ENCODE measurements around the gene YARS1.

Gene YARS1

DNA sequence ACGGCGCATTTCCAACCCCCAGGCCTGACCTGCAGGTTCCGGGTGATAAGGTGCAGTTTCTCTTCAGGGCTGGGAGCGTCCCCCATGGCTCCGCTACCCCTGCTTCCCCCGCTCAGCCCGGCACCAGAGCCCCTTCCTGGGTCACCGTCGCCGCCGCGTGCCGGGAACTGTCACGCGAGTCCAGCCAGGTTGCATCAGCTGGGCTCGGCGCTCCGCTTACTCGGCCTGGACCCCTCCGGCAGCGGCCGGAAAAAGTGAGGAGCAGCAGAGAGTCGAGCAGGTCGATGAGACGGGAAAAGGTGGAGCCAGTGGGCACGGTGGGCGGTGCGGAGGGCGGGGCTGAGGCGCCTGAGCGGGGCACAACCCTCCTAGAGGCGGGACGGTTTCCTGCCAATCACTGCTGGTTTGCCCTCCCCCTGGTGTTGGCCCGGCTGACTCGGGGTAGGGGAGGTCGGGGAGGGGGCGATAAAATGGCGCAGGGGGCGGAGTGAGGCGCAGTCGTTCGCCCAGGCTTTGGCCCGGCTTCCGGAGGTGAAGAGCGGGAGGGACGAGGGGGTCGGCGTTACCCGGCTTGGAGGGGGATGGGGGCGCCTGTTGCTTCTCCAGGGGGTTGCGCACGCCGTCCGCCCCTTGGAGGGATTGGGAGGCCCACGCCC is at the start of gene YARS1, which contains the start of gene S100PBP:
Gene YARS1, minus strand, starts transcription at position 200 of the 656 bp plus-strand sequence. Its CDS starts 114 bp downstream, at position 86.
Gene S100PBP, plus strand, starts transcription at position 495 of the 656 bp plus-strand sequence. CDS start 8,447 bp downstream, outside the sequence.
- peak; percentile 98 for DNase-seq (ENCODE audit: low spot score)

DNA sequence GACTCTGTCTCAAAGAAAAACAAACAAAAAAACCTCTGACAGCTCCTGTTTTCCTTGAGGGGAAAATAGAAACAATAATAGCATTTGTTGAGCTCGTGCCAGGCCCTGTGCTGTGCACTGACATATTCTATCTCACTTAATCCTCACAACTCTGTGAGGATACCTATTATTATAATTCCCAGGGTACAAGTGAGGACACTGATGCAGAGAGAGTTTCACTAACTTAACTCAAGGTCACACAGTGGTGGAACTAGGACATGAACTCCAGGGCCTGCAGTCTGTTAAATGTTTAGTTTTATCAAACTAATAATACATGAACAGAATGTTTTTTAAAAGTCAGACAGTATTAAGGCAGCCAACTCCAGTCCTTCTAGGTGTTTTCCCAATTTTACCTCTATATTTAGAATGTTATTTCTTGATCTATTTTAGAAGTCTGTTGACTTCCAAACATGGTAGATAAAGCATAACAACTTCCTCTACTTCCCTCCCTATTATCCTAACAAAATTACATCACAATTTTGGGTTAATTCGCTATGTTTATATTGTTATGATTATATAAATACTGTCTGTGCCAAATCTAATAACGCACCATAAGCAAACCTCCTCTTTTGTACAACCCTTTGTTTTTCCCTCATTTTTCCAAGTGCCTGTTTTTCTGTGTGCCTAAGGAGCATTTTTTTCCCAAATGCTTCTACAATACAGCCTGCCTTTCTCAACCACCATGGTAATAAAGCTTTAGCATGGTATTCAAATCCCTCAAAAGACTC is 48.7 kb upstream of the YARS1 start:
- no peak for DNase-seq (ENCODE audit: low spot score)

DNA sequence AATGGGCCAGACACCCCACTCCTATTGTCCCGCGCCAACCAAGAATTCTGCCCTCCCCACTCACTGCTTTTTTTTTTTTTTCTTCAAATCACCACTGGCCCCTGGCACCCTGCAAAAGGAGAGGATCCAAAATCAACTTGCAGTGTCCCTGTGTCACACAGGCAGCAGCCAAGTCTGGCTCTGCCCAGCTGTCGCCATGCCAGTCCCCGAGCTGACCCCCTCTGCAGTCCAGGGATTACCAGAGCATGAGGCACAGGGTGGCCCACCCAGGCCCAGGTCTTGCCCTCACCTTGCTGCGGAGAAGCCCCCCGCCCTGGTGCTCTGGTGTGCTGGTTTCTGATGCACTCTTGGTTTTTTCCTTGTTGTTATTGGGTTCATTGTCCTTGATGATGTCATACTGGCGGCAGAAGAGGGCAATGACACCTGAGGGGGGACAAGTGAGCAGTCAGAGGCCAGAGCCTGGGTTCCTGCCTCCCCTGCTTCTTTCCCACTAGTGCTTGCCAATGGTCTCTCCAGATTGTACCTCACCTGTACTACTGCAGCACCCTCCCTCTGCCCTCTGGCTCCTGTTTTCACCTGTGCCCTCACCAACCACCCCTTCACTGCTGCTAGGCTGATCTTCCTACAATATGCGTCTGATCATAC is 47.3 kb upstream of the YARS1 start:
- DNase-seq (ENCODE audit: low spot score): no peak

DNA sequence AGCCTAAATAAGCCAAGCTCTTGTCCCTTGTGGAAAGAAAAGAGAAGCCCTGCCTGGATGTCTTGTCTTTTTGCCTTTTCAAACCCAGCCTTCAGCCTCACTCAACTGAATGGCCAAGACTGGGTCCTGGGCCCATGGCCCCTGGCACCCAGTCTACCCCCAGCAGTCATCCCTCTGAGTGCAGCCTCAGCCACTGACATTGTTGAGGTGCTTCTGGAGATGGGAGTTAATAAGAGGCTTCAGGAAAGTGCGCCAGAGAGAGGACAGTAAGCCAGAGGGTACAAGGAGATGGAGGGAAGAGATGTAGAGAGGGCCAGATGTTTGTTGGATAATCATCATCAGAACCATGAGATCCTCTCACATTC is 46.7 kb upstream of the YARS1 start:
- no peak for DNase-seq (ENCODE audit: low spot score)

DNA sequence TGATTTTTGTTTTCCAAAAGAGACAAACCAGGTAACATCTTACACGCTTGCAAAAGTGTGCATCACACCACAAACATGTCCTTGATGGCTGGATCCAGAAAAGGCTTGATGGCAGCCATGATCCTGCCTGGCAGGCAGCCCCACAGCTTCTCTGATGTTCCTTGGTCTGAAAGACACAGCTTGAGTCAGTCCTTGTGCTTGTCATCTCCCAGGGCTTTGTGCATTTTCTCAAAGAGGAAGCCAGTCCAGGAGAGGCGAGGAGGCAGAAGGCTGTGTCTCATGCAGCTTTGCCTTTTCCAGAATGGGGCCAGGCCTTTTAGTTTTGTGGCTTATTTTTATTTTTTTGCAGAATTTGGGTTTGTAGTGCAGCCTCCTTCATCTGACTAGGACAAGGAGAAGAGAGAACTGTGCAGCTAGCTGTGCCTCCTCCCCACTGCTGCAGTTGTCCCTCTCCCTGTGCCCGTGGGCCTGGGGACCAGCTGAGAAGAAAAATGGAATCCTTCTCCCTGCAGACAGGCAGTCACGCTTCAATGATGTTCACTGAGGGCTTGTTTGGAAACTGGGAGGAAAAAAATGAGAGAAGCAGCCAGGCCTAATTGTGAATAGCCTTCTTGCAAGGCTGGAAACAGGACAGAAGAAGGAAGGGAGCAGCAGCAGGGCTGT is 46.2 kb upstream of the YARS1 start:
- no peak for DNase-seq (ENCODE audit: low spot score)

DNA sequence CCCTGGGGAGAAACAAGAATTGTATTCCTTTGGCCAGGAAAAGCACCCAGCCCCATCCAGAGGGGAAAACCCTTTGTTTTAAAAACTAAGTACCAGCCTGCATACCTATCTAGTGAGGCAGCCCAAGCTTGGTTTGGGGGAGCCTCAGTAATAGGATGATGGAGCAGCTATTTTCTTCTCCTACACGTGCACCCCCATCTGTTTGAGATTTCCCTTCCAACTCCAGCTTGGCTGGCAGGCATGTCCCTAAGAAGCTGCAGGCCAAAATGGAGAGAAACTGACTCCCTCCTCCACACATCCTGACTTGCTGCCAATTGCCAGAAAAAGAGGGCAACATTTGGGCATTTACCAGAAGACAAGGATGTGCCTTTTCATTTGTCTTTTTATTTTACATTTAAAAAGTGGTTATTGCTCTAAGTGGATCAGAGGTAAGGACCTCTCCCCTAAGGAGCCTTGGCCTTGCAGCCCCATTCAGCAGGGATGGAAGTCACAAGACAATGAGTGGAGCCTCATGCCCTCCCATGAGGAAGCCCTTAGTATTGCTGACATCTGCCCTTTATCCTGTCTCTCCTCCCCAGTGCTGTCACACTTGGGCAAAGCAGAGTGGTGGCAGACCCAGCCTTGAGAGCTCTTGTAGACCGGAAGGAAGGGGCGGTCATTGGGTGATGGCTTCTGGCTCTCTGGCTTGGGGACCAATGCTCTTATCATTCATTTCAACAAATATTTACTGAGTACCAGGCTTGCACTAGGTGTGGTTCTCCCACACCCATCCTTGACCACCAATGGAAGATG is 44.9 kb upstream of the YARS1 start:
- no peak for DNase-seq (ENCODE audit: low spot score)

DNA sequence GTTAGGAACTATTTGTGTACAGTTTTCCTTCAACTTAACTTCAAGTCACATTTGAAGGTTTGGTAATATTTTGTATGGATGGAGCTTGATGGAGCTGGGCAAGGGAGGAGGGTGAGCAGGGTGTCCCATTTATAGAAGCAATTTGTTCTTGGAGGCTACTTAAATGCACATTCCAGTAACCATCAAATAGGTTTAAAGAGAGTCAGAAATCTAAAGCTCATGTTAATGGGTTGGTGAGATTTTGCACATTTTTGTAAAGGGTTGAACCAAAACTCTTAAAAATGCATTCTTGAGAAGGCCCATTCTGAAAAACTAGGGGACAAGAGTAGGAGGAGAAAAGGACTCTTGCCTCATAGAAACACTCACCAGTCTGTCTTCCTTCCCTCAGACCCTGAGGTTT is 43.4 kb upstream of the YARS1 start:
- DNase-seq (ENCODE audit: low spot score): no peak

DNA sequence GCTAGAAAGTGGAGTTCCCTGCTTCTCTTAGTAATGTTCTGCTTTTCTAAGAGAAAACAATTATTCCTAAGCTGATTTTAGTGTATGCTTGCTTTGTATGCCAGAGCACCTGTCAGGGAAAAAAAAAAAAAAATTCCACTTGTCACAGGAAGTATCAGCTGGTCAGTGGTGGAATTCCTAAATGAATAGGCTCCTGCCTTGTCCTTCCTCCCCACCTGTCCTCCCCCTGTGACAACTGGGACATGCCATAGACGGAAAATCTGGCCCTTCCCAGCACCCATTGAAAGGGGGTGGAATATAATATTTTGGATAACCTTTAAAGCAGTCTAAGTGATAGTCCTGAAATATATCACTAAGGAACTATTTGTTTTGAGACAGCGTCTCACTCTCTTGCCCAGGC is 42.8 kb upstream of the YARS1 start:
- no peak for DNase-seq (ENCODE audit: low spot score)

DNA sequence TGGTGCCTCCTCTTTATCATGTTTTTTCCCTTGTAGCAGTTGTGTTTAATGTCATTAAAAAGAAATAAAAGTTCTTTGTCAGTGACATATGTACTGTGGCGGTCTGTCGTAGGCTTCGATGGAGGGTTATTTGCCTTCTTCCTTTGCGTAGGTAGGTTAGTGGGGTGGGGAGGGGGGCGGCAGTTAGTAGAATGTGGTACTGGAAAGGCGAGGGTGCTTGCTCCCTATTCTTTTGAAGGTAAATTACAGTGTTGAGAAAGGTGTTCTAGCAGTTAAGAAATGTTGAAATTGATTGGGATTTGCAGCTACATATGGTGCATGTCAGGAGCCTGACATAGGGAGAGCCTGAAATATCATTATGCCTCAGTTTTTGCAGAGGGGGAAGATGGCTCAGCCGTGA is 41.6 kb upstream of the YARS1 start:
- no peak for DNase-seq (ENCODE audit: low spot score)

DNA sequence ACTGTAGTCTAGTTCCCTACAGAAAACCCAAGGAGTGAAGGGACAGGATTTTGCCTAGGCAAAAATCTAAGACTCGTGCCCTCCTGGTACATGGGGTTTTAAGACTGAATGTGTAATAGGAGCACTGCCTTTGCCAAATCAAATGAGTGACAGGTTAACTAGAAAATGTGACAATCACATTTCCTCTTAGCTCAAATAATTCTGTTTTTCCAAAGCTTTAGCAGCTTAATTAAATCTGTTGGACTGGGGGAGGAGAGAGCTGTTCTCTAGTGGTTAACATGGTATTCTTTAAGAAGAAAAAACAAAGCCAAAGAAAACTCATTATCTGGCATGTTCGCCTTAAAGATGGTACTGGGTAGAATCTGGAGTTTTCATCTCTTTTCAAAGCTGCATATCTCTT is 41.0 kb upstream of the YARS1 start:
- no peak for DNase-seq (ENCODE audit: low spot score)

DNA sequence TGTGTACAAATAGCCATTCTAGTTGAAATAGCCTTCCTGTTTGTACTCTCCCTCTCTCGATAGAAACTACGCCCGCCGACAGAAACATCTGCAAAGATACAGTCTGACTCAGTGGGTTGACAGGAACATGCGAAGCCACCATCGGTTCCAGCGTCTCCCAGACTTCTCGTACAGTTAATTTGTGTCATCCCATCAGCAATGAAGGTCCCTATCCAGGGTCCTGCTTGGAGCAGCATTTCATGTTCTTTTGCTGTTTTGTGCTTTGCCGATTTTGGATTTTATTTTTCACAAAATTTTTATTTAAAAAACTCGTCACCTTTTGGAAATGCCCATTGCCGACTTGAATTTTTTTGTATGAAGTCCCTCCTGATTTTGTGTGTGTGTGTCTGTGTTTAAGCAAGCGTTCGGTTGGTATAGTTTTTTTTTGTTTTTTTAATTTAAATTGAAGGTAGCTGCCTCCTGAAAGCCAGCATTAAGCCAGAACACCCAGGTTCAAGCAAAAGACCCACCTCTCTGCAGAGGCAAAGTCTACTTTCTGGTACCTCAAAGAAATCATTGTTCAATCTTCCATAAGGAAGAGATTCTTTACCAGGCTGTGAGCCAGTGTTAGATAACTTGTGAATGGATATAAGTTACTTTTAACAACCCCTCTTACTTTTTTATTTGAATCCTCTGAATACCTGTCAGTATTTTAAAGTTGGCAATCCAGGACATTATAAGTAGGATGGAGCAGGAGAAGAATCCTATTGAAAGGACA is 38.9 kb upstream of the YARS1 start:
- no peak for DNase-seq (ENCODE audit: low spot score)

DNA sequence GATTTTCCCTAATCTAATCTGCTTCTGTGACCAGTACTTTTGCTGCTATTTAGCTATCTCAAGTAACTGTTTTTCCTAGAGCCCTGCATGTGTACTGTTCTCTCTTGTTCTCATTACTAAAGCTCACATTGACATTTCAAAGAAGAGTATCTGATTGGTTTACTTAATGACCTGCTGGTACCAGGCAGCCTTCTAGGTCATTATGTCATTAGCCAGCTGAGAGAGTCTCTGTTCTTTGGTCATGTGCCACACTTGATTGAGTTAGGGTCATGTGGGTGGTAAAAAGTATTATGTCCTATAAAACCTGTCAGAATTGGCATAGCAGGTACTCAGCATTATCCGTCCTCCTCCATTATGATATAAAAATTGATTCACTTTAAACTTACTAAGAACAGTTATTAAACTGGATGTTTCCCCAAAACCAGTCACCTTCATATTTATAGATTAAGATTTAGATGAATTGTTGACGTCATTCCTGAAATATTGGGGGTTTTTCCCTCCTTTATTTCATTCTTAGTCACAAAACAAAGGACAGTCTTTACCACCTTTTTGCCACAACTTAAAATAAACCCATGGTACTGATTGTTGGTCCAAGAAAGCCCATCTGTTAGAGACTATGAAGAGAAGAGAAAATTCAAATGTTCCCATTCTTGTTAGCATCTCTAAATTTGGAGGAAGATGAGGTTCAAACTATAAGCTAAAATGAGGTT is 31.4 kb upstream of the YARS1 start:
- DNase-seq (ENCODE audit: low spot score): no peak

DNA sequence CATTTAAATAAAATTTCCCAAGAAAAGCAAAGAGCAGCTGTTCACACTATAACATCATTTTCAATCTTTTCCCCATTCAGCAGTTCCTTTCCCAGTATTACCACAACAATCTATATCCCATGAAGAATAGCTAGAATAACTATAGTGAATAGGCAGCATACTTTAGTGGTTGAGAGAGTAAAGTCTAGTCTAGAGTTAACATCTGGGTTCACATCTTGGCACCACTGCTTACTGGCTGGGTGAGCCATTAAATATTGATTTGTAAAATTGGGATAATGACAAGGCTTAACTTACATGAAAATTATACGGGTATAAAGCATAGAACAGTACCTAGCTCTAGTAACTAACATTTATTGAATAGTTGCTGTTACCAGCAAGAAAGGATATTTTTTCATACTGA is 14.7 kb upstream of the YARS1 start:
- DNase-seq (ENCODE audit: low spot score): no peak

DNA sequence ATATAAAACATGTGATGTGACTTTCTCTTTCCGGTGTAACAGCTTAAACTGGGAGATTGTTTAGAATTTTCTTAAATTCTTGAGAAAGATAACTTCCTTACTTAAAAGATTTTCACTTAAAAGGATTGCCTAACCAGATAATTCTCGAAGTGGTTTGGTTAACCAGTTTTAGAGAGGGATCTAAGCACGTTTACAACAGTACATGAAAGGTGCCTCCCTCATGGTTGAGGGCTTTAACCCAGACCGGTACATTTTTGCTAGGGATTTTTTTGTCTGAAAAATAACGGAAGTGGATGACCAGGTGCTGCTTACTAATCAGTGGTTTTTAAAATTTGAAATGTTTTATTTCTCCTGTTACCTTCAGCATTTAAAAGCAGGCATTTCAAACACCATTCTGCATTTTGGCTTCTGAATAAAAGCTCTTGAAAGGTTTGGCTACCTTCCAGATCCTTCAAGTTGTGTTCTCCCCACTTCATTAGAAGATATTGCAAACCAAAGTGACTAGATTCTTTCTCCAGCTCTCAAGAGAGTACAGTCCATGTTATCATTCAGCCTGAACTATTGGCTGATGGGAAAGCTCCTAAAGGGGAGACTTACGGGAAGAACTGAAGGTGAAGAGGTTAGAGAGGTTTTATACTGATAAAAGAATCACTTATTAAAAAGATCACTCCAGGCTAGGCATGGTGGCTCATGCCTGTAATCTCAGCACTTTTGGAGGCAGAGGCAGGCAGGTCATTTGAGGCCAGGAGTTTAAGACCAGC is 13.1 kb upstream of the YARS1 start:
- DNase-seq (ENCODE audit: low spot score): no peak

DNA sequence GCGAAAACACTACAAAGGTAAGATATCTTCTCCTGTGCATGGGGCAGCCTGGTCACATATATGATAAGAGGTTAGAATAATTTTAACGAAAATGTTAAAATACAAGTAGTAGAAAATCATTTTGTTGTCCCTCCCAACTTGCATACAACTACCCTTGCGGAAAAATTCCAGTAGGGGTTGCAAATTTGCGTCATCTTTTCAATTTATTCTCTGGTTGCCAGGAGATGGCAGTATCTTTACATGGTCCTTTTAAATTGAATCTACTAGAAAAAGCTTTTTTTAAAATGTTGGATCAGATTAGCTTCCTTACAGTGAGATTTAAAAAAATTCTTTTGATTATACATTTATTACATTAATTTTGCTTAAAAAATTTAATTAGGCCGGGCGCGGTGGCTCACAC is 11.2 kb upstream of the YARS1 start:
- no peak for DNase-seq (ENCODE audit: low spot score)

DNA sequence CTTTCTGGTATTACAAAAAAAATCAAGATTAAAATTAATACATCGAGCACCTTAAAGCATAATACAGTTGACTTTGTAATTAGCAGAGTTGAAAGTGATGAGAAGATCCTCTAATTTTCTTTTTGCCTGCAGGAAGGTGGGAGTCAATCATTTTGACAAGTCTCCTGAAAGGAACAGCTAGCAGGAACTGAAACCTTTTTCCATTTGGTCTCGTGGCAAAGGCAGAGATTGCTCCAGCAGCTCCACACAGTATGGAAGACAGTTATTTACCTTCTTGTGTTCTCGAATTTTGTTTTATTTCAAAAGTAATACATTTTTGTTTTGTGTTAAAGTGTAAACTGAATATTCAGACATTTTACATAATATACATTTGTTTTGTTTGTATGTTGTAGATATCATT is 8.0 kb upstream of the YARS1 start:
- DNase-seq (ENCODE audit: low spot score): no peak

DNA sequence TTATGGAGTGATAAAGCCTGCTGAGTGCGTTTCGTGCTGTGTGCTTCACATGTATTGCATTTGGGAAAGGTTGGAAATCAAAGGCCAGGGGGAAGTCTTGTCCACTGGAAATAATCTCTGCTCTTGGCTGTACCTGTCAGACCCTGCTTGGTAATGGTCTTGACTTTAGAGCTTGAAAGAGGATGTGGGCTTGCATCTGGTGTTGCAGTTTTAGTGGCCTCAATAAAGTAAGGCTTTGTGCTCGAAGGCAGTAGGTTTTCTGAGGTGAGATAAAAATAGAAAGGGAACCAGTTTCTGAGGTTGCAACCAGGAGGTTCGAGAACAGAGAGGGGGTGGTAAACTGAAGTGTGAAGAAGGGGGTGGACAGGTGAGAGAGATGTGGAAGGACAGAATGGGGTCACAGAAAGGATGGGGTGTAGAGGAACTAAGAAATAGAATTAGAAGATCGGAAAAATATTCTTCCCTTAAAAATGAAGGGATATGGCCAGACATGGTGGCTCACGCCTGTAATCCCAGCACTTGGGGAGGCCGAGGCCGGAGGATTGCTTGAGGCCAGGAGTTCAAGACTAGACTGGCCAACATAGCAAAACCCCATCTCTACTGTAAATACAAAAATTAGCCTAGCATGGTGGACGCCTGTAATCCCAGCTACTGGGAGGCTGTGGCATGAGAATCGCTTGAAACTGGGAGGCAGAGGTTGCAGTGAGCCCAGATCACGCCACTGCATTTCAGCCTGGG is 1.8 kb upstream of the YARS1 start:
- DNase-seq (ENCODE audit: low spot score): no peak

DNA sequence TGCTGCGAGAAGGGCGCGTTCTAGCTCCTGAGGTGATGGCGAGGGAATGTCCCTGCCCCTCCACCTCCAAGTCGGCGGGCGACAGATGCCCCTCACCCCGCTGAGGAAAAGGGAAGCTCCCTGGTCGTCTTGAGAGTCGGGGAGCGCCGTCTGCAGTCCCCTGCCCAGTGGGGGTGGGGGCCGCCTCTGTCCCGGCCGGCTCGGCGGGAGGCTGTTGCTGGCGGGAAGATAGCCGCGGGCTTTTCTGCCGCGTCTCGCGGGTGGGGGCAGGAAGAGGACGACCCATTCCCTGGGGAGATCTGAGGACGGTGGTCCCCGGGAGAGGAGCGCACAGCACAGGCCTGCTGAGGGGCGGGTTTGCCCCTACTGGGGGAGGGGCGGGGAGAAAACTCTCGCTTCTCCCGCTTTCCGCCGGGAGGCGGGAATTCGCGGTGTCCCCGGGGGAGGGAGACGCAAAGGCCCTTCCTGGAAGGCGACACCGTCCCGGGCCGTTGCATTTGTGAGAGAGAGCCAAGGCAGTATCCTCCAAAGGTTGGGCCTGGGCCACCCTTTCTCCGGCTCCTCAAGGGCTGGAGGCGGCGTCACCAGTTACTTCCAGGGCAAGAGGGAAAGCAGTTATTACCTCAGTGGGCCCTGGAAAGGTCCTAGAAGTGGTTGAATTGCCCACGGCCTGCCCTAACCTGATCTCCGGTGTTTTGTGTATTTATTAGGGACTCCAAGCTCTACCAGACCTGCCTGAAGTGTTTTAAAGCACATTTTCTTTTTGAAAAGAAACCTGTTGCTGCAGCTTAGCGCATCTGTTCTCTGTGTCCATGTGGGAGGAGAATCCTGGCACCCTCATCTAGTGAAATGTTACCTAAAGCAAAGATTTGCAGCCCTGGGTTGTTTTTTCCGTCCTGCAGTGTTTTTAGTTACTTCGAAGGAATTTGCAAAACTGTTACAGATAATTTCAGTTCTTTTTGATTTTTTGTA is 943 bp upstream of the YARS1 start:
- DNase-seq (ENCODE audit: low spot score): peak; percentile 46

Data from globus pallidus (tissue), 1 donor.